Measurements from ENCODE around the gene GFOD2.
"Not testable (repeated sequence)": the region's sequence is repeated elsewhere in the genome, so short reads cannot be mapped to it uniquely, and the experiment has no call there.

Gene GFOD2

GRCh38 chr16:67751331-67751730 is 32.2 kb upstream of the GFOD2 start:
- H3K27ac ChIP-seq (ENCODE audit: low read depth, low read length); H3K4me3 ChIP-seq (ENCODE audit: low read length); H3K9ac ChIP-seq (ENCODE audit: low read length); H3K27me3 ChIP-seq (ENCODE audit: control insufficient read depth, insufficient read depth, low read length); H3K36me3 ChIP-seq (ENCODE audit: control insufficient read depth, insufficient read depth, low read length); H3K4me1 ChIP-seq (ENCODE audit: control insufficient read depth, insufficient read depth, low read length): not testable (repeated sequence)

GRCh38 chr16:67750466-67750865 is 31.4 kb upstream of the GFOD2 start:
- no peak overlapping the region for H3K9ac ChIP-seq (ENCODE audit: low read length)
- no peak overlapping the region for H3K27ac ChIP-seq (ENCODE audit: low read depth, low read length)

DNA sequence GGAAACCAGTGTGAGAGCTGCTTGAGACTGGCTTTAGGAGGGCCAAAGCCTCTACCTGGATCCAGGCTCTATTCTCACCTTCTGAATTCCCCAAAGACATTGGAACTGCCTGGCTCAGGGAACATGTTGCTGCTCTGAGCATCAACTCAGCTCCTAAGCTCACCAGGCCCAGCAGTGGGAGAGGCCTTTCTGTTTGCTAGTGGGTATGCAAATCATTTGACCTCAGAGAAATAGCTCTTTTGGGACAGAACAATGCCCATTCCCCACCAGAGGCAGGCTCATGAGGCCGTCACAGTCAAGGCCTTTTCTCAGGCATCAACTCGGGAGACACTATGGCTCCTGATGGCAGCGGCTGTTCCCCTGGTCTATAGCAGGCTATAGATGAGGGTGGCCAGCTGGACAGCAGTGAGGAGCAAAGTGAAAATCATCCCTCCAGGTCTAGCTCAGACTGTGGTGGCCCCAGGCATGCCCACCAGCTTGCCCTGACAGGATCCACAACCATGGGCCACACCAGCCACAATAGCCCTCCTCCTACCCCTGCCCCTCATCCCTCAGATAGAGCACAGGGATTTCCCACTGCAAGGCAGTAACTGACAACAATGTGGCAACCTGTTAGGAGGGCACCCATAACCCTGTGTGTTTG is 30.4 kb upstream of the GFOD2 start:
- no peak overlapping the region for H3K27ac ChIP-seq (ENCODE audit: low read depth, low read length)
- H3K4me3 ChIP-seq (ENCODE audit: low read length) = no peak overlapping the region
- H3K27me3 ChIP-seq (ENCODE audit: control insufficient read depth, insufficient read depth, low read length) = no peaks in the 10 kb centered on the region
- no peak overlapping the region for H3K9ac ChIP-seq (ENCODE audit: low read length)
- H3K4me1 ChIP-seq (ENCODE audit: control insufficient read depth, insufficient read depth, low read length) = no peaks in the 10 kb centered on the region
- H3K36me3 ChIP-seq (ENCODE audit: control insufficient read depth, insufficient read depth, low read length) = peaks cover 6% of the 10 kb centered on the region

More at GRCh38 chr16:67750466-67750865, 31.4 kb upstream of the GFOD2 start:
- H3K4me1 ChIP-seq (ENCODE audit: control insufficient read depth, insufficient read depth, low read length) = no peaks in the 10 kb centered on the region
- H3K36me3 ChIP-seq (ENCODE audit: control insufficient read depth, insufficient read depth, low read length) = peaks cover 7% of the 10 kb centered on the region
- H3K4me3 ChIP-seq (ENCODE audit: low read length) = no peak overlapping the region
- H3K27me3 ChIP-seq (ENCODE audit: control insufficient read depth, insufficient read depth, low read length) = no peaks in the 10 kb centered on the region

DNA sequence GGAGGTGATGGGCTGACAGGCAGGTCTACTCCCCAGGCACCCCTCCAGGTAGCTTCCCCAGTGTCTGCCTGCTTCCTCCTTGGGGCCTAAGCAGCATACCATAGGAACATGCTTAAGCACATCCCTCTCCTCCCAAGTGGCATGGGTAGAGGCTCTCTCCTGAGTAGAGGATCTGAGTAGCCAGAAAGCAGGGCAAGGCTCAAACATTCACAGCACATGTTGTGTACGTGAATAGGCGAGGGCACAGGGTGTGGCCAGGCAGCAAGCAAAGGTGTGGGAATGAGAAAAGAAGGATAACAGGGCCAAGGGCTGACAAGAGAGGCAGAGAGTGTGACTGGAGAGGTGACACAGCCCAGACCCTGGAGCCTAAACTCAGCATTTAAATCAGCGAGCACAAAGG is 29.7 kb upstream of the GFOD2 start:
- no peak overlapping the region for H3K27ac ChIP-seq (ENCODE audit: low read depth, low read length)
- H3K4me1 ChIP-seq (ENCODE audit: control insufficient read depth, insufficient read depth, low read length) = no peaks in the 10 kb centered on the region
- H3K36me3 ChIP-seq (ENCODE audit: control insufficient read depth, insufficient read depth, low read length) = peaks cover 5% of the 10 kb centered on the region

GRCh38 chr16:67746846-67747245 is 27.7 kb upstream of the GFOD2 start:
- Histone ChIP-seq H3K4me1 (ENCODE audit: control insufficient read depth, insufficient read depth, low read length) (no peaks in the 10 kb centered on the region), H3K36me3 (ENCODE audit: control insufficient read depth, insufficient read depth, low read length) (peaks cover 19% of the 10 kb centered on the region), H3K9ac (ENCODE audit: low read length) (no peak overlapping the region), H3K27ac (ENCODE audit: low read depth, low read length) (no peak overlapping the region), H3K4me3 (ENCODE audit: low read length) (no peak overlapping the region), H3K27me3 (ENCODE audit: control insufficient read depth, insufficient read depth, low read length) (no peaks in the 10 kb centered on the region)

More for the DNA sequence above, 29.7 kb upstream of the GFOD2 start:
- Histone ChIP-seq H3K4me3 (ENCODE audit: low read length) (no peak overlapping the region), H3K9ac (ENCODE audit: low read length) (no peak overlapping the region), H3K27me3 (ENCODE audit: control insufficient read depth, insufficient read depth, low read length) (no peaks in the 10 kb centered on the region)

DNA sequence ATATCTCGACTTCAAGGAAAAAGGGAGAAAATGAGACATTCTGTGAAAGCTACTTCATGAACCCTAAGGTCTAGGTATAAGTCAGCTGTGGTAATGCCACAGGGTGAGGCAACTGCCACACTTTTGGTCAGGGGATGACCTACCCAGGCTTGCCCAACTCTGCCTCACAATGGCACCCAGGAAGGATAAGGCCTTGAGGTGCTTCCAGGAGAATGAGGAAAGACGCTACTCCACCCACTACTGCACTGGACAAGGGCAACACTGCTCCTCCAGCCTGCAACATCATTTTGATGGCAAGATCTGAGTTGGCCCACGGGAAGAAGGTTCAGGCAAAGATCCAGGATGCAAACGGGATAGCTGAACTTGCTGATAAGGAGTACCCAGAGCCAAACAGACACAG is 22.0 kb upstream of the GFOD2 start:
- no peak overlapping the region for H3K4me3 ChIP-seq (ENCODE audit: low read length)
- H3K4me1 ChIP-seq (ENCODE audit: control insufficient read depth, insufficient read depth, low read length) = no peaks in the 10 kb centered on the region
- H3K9ac ChIP-seq (ENCODE audit: low read length) = no peak overlapping the region
- no peaks in the 10 kb centered on the region for H3K27me3 ChIP-seq (ENCODE audit: control insufficient read depth, insufficient read depth, low read length)
- no peak overlapping the region for H3K27ac ChIP-seq (ENCODE audit: low read depth, low read length)
- peaks cover 24% of the 10 kb centered on the region for H3K36me3 ChIP-seq (ENCODE audit: control insufficient read depth, insufficient read depth, low read length)

DNA sequence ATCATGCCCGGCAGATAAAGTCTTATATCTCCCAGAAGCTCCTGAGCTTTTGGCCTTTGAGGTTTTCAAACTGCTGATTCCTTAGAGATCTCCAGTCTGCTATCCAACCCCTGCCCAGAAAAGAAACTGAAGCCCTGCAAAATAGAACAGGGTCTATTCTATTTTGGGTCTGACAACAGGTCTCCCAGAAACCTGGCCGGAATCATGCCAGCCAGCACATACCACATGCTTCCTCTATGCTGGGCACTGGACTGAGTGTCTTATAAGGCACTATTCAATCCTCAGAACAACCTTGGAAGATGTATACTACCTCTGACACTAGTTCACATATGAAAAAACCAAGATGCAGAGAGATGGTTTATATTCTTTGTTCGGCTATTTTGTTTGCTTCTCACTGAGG is 21.3 kb upstream of the GFOD2 start:
- Histone ChIP-seq H3K4me3 (ENCODE audit: low read length) (no peak overlapping the region), H3K4me1 (ENCODE audit: control insufficient read depth, insufficient read depth, low read length) (no peaks in the 10 kb centered on the region), H3K27me3 (ENCODE audit: control insufficient read depth, insufficient read depth, low read length) (no peaks in the 10 kb centered on the region), H3K9ac (ENCODE audit: low read length) (no peak overlapping the region), H3K36me3 (ENCODE audit: control insufficient read depth, insufficient read depth, low read length) (peaks cover 24% of the 10 kb centered on the region), H3K27ac (ENCODE audit: low read depth, low read length) (no peak overlapping the region)

DNA sequence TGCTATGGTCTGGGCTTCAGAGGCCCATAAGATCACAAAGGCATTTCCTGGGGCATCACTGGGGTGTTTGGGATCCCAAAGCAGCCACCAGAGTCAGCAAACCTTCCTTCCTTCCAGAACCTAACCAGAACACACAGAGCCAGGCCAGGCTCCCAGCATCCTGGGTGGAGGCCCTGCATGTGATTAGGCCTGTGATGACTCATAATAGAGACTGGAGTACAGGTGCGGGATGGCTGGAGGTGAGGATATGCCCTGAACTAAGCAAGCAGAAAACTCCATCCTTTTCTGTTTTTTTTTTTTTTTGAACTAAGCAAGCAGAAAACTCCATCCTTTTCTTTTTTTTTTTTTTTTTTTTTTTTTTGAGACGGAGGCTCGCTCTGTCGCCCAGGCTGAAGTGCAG is 17.7 kb upstream of the GFOD2 start:
- Histone ChIP-seq H3K4me3 (ENCODE audit: low read length) (no peak overlapping the region), H3K4me1 (ENCODE audit: control insufficient read depth, insufficient read depth, low read length) (no peaks in the 10 kb centered on the region), H3K9ac (ENCODE audit: low read length) (no peak overlapping the region), H3K36me3 (ENCODE audit: control insufficient read depth, insufficient read depth, low read length) (peaks cover 9% of the 10 kb centered on the region), H3K27me3 (ENCODE audit: control insufficient read depth, insufficient read depth, low read length) (no peaks in the 10 kb centered on the region), H3K27ac (ENCODE audit: low read depth, low read length) (no peak overlapping the region)

DNA sequence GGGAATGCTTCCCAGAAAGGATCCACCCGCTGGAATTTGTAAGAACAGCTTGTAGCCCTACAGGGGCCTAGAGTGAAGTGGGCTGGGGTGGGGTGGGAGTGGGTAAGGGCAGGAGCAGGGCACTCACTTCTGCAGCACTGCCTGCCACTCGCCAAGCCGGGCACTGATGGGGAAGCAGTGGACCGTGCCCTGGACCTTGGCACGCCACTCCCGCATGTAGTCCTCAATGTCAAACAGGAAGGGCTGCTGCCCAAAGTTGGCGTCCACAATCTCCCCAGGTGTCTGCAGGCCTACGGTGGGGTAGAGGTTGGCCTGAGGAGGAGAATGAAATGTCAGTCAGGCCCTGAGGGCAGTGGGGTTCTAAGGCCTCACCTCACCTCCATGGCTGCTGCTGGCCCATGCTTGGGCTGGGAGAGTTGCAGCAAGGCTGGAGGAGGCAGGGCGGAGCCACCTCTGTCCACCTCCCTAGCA is 15.7 kb upstream of the GFOD2 start:
- H3K27ac ChIP-seq (ENCODE audit: low read depth, low read length) = no peak overlapping the region
- peaks cover 19% of the 10 kb centered on the region for H3K36me3 ChIP-seq (ENCODE audit: control insufficient read depth, insufficient read depth, low read length)
- H3K4me3 ChIP-seq (ENCODE audit: low read length) = no peak overlapping the region
- no peaks in the 10 kb centered on the region for H3K27me3 ChIP-seq (ENCODE audit: control insufficient read depth, insufficient read depth, low read length)
- H3K4me1 ChIP-seq (ENCODE audit: control insufficient read depth, insufficient read depth, low read length) = no peaks in the 10 kb centered on the region
- H3K9ac ChIP-seq (ENCODE audit: low read length) = no peak overlapping the region

- H3K27ac ChIP-seq (ENCODE audit: low read depth, low read length) = no peak overlapping the region
- H3K36me3 ChIP-seq (ENCODE audit: control insufficient read depth, insufficient read depth, low read length) = peaks cover 28% of the 10 kb centered on the region
- H3K4me1 ChIP-seq (ENCODE audit: control insufficient read depth, insufficient read depth, low read length) = no peaks in the 10 kb centered on the region
- H3K9ac ChIP-seq (ENCODE audit: low read length) = no peak overlapping the region
- no peaks in the 10 kb centered on the region for H3K27me3 ChIP-seq (ENCODE audit: control insufficient read depth, insufficient read depth, low read length)
- no peak overlapping the region for H3K4me3 ChIP-seq (ENCODE audit: low read length)
Observed at GRCh38 chr16:67733734-67734470, 14.8 kb upstream of the GFOD2 start.

DNA sequence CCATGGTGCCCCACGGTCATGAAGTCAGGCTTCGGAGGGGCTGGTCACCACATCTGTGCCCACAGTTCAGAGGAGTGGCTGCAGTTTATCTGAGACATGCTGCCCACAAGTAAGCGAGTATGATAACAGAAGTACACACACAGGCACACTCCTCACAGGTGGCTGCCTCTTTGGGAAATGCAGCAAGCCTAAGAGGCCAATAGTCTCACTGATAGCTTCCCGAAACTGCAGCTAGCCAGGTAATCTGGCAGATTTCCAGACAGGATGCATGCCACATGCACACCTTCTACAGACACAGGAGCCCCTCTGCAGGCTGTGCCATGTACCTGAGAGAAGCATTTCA is 12.6 kb upstream of the GFOD2 start:
- peaks cover 42% of the 10 kb centered on the region for H3K36me3 ChIP-seq (ENCODE audit: control insufficient read depth, insufficient read depth, low read length)
- no peaks in the 10 kb centered on the region for H3K27me3 ChIP-seq (ENCODE audit: control insufficient read depth, insufficient read depth, low read length)
- H3K4me3 ChIP-seq (ENCODE audit: low read length) = no peak overlapping the region
- H3K4me1 ChIP-seq (ENCODE audit: control insufficient read depth, insufficient read depth, low read length) = no peaks in the 10 kb centered on the region
- H3K9ac ChIP-seq (ENCODE audit: low read length) = no peak overlapping the region
- no peak overlapping the region for H3K27ac ChIP-seq (ENCODE audit: low read depth, low read length)

- no peak overlapping the region for H3K9ac ChIP-seq (ENCODE audit: low read length)
- H3K36me3 ChIP-seq (ENCODE audit: control insufficient read depth, insufficient read depth, low read length) = peaks cover 47% of the 10 kb centered on the region
- no peaks in the 10 kb centered on the region for H3K4me1 ChIP-seq (ENCODE audit: control insufficient read depth, insufficient read depth, low read length)
- H3K27me3 ChIP-seq (ENCODE audit: control insufficient read depth, insufficient read depth, low read length) = no peaks in the 10 kb centered on the region
- H3K27ac ChIP-seq (ENCODE audit: low read depth, low read length) = no peak overlapping the region
- H3K4me3 ChIP-seq (ENCODE audit: low read length) = no peak overlapping the region
Observed at GRCh38 chr16:67731071-67731752, 12.1 kb upstream of the GFOD2 start.
